Neuronal stem cell (in vitro differentiated cells): ENCODE results near the gene HNRNPK.

Experiments used
- DNase-seq: peaks from one replicate; pipeline ENCODE4 v3.0.0-alpha.2; 2013; ENCODE audit warnings: low spot score
- H2AFZ ChIP-seq: one replicate; pipeline ENCODE4 v1.6.1; 2013; ENCODE audit warnings: mild to moderate bottlenecking, low read length, inconsistent platforms
- H2AK5ac ChIP-seq: 2 replicates; pipeline ENCODE4 v1.6.1; 2013; ENCODE audit warnings: low read depth, mild to moderate bottlenecking, inconsistent platforms, low read length, moderate library complexity, mixed read lengths
- H2BK120ac ChIP-seq: 2 replicates; pipeline ENCODE4 v1.6.1; 2013; ENCODE audit warnings: low read depth, mild to moderate bottlenecking, inconsistent platforms, low read length, moderate library complexity, mixed read lengths
- H2BK12ac ChIP-seq: one replicate; pipeline ENCODE4 v1.6.1; 2013; ENCODE audit warnings: low read length, inconsistent platforms
- H2BK15ac ChIP-seq: 2 replicates; pipeline ENCODE4 v1.6.1; 2013; ENCODE audit warnings: mild to moderate bottlenecking, low read length, inconsistent platforms, mixed read lengths
- H2BK5ac ChIP-seq: one replicate; pipeline ENCODE4 v1.6.1; 2013; ENCODE audit warnings: inconsistent platforms, mild to moderate bottlenecking, low read length, moderate library complexity
- H3K14ac ChIP-seq: one replicate; pipeline ENCODE4 v1.6.1; 2013; ENCODE audit warnings: low read length, inconsistent platforms
- H3K18ac ChIP-seq: 2 replicates; pipeline ENCODE4 v1.6.1; 2013; ENCODE audit warnings: low read length, inconsistent platforms
- H3K23ac ChIP-seq: 2 replicates; pipeline ENCODE4 v1.6.1; 2013; ENCODE audit warnings: low read depth, mild to moderate bottlenecking, mixed read lengths, low read length, inconsistent platforms; ENCODE audit not compliant: poor library complexity
- H3K27ac ChIP-seq: replicated peaks from 3 replicates; pipeline ENCODE4 v1.5.1; 2013; ENCODE audit warnings: low read length, inconsistent platforms
- H3K27me3 ChIP-seq, 3 experiments: 2 replicates each; pipeline ENCODE4 v1.6.1; 2013; ENCODE audit warnings: low read length in 3 of 3, mild to moderate bottlenecking in 2 of 3, inconsistent platforms in 1 of 3, low read depth in 1 of 3, mixed read lengths in 1 of 3, moderate library complexity in 1 of 3; ENCODE audit not compliant: control insufficient read depth in 3 of 3, insufficient read depth in 3 of 3
- H3K36me3 ChIP-seq, 2 donors: replicated peaks in 1 of 2; 2 replicates each; pipeline ENCODE4 v1.6.1; 2013; ENCODE audit warnings: low read length in 2 of 2; ENCODE audit not compliant: control insufficient read depth in 2 of 2, insufficient read depth in 2 of 2
- H3K4ac ChIP-seq: 2 replicates; pipeline ENCODE4 v1.6.1; 2013; ENCODE audit warnings: inconsistent platforms, mild to moderate bottlenecking, low read length, moderate library complexity
- H3K4me1 ChIP-seq, 2 donors: 1 replicate in 1 of 2; 2 replicates in 1 of 2; pipeline ENCODE4 v1.6.1; 2013; ENCODE audit warnings: low read length in 2 of 2, low read depth in 1 of 2; ENCODE audit not compliant: control insufficient read depth in 2 of 2, insufficient read depth in 1 of 2
- H3K4me2 ChIP-seq: one replicate; pipeline ENCODE4 v1.6.1; 2013; ENCODE audit warnings: mild to moderate bottlenecking, low read length, inconsistent platforms; ENCODE audit not compliant: insufficient read depth, poor library complexity, severe bottlenecking
- H3K4me3 ChIP-seq, 2 donors: 2 replicates each; pipeline ENCODE4 v1.5.1; 2013; ENCODE audit warnings: low read length in 2 of 2, mild to moderate bottlenecking in 2 of 2, inconsistent platforms in 1 of 2, moderate library complexity in 1 of 2
- H3K79me1 ChIP-seq: one replicate; pipeline ENCODE4 v1.6.1; 2013; ENCODE audit warnings: low read depth, mild to moderate bottlenecking, inconsistent platforms, low read length, moderate library complexity
- H3K9ac ChIP-seq: one replicate; pipeline ENCODE4 v1.6.1; 2013; ENCODE audit warnings: mild to moderate bottlenecking, low read depth, low read length, inconsistent platforms; ENCODE audit not compliant: poor library complexity
- H3K9me3 ChIP-seq, 2 donors: replicated peaks in 1 of 2; 2 replicates each; pipeline versions ENCODE3 to v1.6.1; 2013; ENCODE audit warnings: low read length in 2 of 2, mild to moderate bottlenecking in 2 of 2, inconsistent platforms in 1 of 2, low read depth in 1 of 2, mixed read lengths in 1 of 2, moderate library complexity in 1 of 2; ENCODE audit not compliant: control insufficient read depth in 2 of 2, insufficient read depth in 1 of 2
- H4K8ac ChIP-seq: one replicate; pipeline ENCODE4 v1.6.1; 2013; ENCODE audit warnings: low read depth, mild to moderate bottlenecking, inconsistent platforms, low read length, moderate library complexity
- H4K91ac ChIP-seq: one replicate; pipeline ENCODE4 v1.6.1; 2013; ENCODE audit warnings: low read length, low read depth, mild to moderate bottlenecking, inconsistent platforms; ENCODE audit not compliant: poor library complexity
- WGBS, 2 donors: extraction: QIAGEN DNeasy Blood & Tissue Kit; methylation state at CpG; one replicate each; pipeline ENCODE4 v1.1.7; 2013; ENCODE audit warnings: missing lambda C conversion rate in 2 of 2, mixed read lengths in 1 of 2; ENCODE audit not compliant: insufficient read length in 2 of 2, insufficient replicate concordance in 1 of 2; ENCODE audit errors: extremely low coverage in 2 of 2; 5-methylcytosine and 5-hydroxymethylcytosine counted together

Gene HNRNPK

DNA sequence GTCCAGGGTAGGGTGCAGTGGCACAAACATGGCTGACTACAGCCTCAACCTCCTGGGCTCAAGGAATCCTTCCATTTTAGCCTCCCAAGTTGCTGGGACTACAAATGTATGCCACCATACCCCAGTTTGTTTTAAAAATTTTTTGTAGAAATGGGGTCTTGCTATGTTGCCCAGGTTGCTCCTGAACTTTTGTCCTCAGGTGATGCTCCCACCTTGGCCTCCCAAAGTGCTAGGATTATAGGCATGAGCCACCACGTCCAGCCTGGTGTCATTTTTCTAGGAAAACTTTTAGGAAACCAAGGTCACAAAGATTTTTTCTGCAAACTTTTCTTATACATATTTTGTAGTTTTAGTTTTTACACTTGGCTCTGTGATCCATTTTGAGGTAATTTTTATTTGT lies 11.3 kb upstream of the HNRNPK start:
- no peak for DNase-seq
- WGBS, 2 donors, result no CpG with 5 or more reads among the region's 1 CpG
- Histone ChIP-seq H3K36me3 (peaks cover 8 to 98% of the 10 kb centered on the region in 2 donors), H3K27me3 (no peaks in the 10 kb centered on the region), H3K9me3 (peaks cover 0 to 10% of the 10 kb centered on the region in 2 donors), H3K9ac (no peak overlapping the region), H2BK15ac (no peak overlapping the region), H3K27ac (no peak overlapping the region), H2BK5ac (no peak overlapping the region), H2AK5ac (no peak overlapping the region), H4K91ac (no peak overlapping the region), H3K4me1 (peaks cover 0 to 2% of the 10 kb centered on the region in 2 donors), H2BK12ac (no peak overlapping the region), H3K4me2 (no peak overlapping the region), H3K14ac (no peak overlapping the region), H3K18ac (no peak overlapping the region), H2AFZ (no peak overlapping the region), H2BK120ac (no peak overlapping the region), H3K23ac (no peak overlapping the region), H3K4me3 (no peak overlapping the region), H3K4ac (no peak overlapping the region), H3K79me1 (no peaks in the 10 kb centered on the region), H4K8ac (no peak overlapping the region)

DNA sequence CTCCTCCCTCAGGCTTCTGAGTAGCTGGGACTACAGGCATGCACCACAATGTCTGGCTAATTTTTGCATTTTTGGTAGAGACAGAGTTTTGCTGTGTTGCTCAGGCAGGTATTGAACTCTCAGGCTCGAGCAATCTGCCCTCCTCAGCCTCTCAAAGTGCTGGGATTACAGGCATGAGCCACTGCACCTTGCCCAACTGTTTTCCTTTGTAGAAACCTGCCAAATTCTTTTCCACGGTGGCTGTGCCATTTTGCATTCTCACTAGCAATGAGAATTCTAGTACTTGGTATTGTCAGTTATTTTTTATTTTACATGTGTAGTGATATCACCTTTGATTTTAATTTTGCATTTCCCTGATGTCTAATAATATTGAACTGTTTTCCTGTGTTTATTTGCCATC lies 8.4 kb upstream of the HNRNPK start:
- no peak overlapping the region for H3K4me2 ChIP-seq
- H3K27ac ChIP-seq, result no peak overlapping the region
- H3K79me1 ChIP-seq, result no peaks in the 10 kb centered on the region
- no peak overlapping the region for H3K14ac ChIP-seq
- H2BK120ac ChIP-seq, result no peak overlapping the region
- WGBS, 2 donors, result no CpG with 5 or more reads among the region's 2 CpGs
- H3K27me3 ChIP-seq, result no peaks in the 10 kb centered on the region
- H3K4me3 ChIP-seq, result no peak overlapping the region
- no peak overlapping the region for H4K91ac ChIP-seq
- no peak overlapping the region for H4K8ac ChIP-seq
- no peak overlapping the region for H2AK5ac ChIP-seq
- H2BK12ac ChIP-seq, result no peak overlapping the region
- no peak overlapping the region for H3K4ac ChIP-seq
- no peak overlapping the region for H3K18ac ChIP-seq
- no peak overlapping the region for H2BK5ac ChIP-seq
- DNase-seq, result no peak
- peaks cover 0 to 2% of the 10 kb centered on the region in 2 donors for H3K4me1 ChIP-seq
- no peak overlapping the region for H3K23ac ChIP-seq
- peaks cover 0 to 10% of the 10 kb centered on the region in 2 donors for H3K9me3 ChIP-seq
- no peak overlapping the region for H2BK15ac ChIP-seq
- H2AFZ ChIP-seq, result no peak overlapping the region
- peaks cover 8 to 90% of the 10 kb centered on the region in 2 donors for H3K36me3 ChIP-seq
- H3K9ac ChIP-seq, result no peak overlapping the region

GRCh38 chr9:83987402-83987791 lies 7.4 kb upstream of the HNRNPK start:
- no CpG with 5 or more reads among the region's 1 CpG for WGBS, 2 donors

GRCh38 chr9:83986765-83987401 lies 6.9 kb upstream of the HNRNPK start:
- H2BK5ac ChIP-seq, result no peak overlapping the region
- H3K27ac ChIP-seq, result no peak overlapping the region

More at GRCh38 chr9:83987402-83987791, 7.4 kb upstream of the HNRNPK start:
- no peak for DNase-seq
- Histone ChIP-seq H3K27ac (no peak overlapping the region), H2BK12ac (no peak overlapping the region), H2AFZ (no peak overlapping the region), H3K18ac (no peak overlapping the region), H3K4ac (no peak overlapping the region), H3K36me3 (peaks cover 8 to 87% of the 10 kb centered on the region in 2 donors), H3K14ac (no peak overlapping the region), H3K9me3 (peaks cover 0 to 10% of the 10 kb centered on the region in 2 donors), H3K79me1 (no peaks in the 10 kb centered on the region), H3K4me2 (no peak overlapping the region), H2BK120ac (no peak overlapping the region), H3K27me3 (no peaks in the 10 kb centered on the region), H3K9ac (no peak overlapping the region), H3K4me3 (no peak overlapping the region), H2AK5ac (no peak overlapping the region), H4K8ac (no peak overlapping the region), H2BK15ac (no peak overlapping the region), H3K4me1 (peaks cover 0 to 2% of the 10 kb centered on the region in 2 donors), H3K23ac (no peak overlapping the region), H2BK5ac (no peak overlapping the region), H4K91ac (no peak overlapping the region)

More at GRCh38 chr9:83986765-83987401, 6.9 kb upstream of the HNRNPK start:
- WGBS, 2 donors, result no CpG with 5 or more reads among the region's 11 CpGs
- H4K8ac ChIP-seq, result no peak overlapping the region
- peaks cover 0 to 2% of the 10 kb centered on the region in 2 donors for H3K4me1 ChIP-seq
- DNase-seq, result no peak
- H3K18ac ChIP-seq, result no peak overlapping the region
- H3K79me1 ChIP-seq, result no peaks in the 10 kb centered on the region
- H3K9ac ChIP-seq, result no peak overlapping the region
- H3K9me3 ChIP-seq, result peaks cover 0 to 10% of the 10 kb centered on the region in 2 donors
- H3K4ac ChIP-seq, result no peak overlapping the region
- no peak overlapping the region for H3K14ac ChIP-seq
- no peak overlapping the region for H3K4me2 ChIP-seq
- H2BK15ac ChIP-seq, result no peak overlapping the region
- H3K27me3 ChIP-seq, result no peaks in the 10 kb centered on the region
- H2AFZ ChIP-seq, result no peak overlapping the region
- H2BK12ac ChIP-seq, result no peak overlapping the region
- H2BK120ac ChIP-seq, result no peak overlapping the region
- H3K23ac ChIP-seq, result no peak overlapping the region
- H2AK5ac ChIP-seq, result no peak overlapping the region
- H3K4me3 ChIP-seq, result no peak overlapping the region
- H3K36me3 ChIP-seq, result peaks cover 8 to 82% of the 10 kb centered on the region in 2 donors
- H4K91ac ChIP-seq, result no peak overlapping the region
